Kidney (tissue), 14 donors: Measurements from ENCODE around the gene SUPT6H. TPM values are rescaled to one million over a fixed set of nuclear protein-coding genes. Genes with fewer than 3 reads are reported as not detected.

Experiments
- DNase-seq, 5 donors: peaks; one replicate each; pipeline ENCODE4 v3.0.0-alpha.2; 2013 to 2020
- FAIRE-seq: peaks from 2 replicates; lab custom pipeline; 2012; peaks lifted over from hg19 to GRCh38; lab: Jason Lieb, UNC
- H3K27ac ChIP-seq, 2 donors: one replicate each; pipeline ENCODE4 v1.7.0; 2013; ENCODE audit warnings: low read depth in 2 of 2, low read length in 2 of 2, inconsistent platforms in 1 of 2
- H3K27me3 ChIP-seq: one replicate; pipeline ENCODE4 v1.7.1; 2013; ENCODE audit warnings: low read length, inconsistent platforms; ENCODE audit not compliant: control insufficient read depth, insufficient read depth
- H3K36me3 ChIP-seq, 3 donors: one replicate each; pipeline versions ENCODE4 v1.7.0 to v1.7.1; 2013; ENCODE audit warnings: low read length in 3 of 3, control low read depth in 1 of 3, inconsistent platforms in 1 of 3; ENCODE audit not compliant: insufficient read depth in 3 of 3, control insufficient read depth in 2 of 3
- H3K4me1 ChIP-seq, 3 donors: one replicate each; pipeline versions ENCODE4 v1.7.0 to v1.7.1; 2013; ENCODE audit warnings: low read length in 3 of 3, inconsistent platforms in 1 of 3, low read depth in 1 of 3; ENCODE audit not compliant: control insufficient read depth in 2 of 3, insufficient read depth in 2 of 3
- H3K4me3 ChIP-seq, 3 donors: one replicate each; pipeline versions ENCODE4 v1.7.0 to v1.8.1; 2013; ENCODE audit warnings: low read length in 3 of 3, control low read depth in 1 of 3, inconsistent platforms in 1 of 3
- H3K9ac ChIP-seq, 3 donors: one replicate each; pipeline versions ENCODE4 v1.7.0 to v1.7.1; 2013; ENCODE audit warnings: low read length in 3 of 3, control low read depth in 1 of 3, inconsistent platforms in 1 of 3
- H3K9me3 ChIP-seq, 3 donors: one replicate each; pipeline versions ENCODE4 v1.7.0 to v1.7.1; 2013; ENCODE audit warnings: low read length in 3 of 3, control low read depth in 1 of 3, inconsistent platforms in 1 of 3; ENCODE audit not compliant: control insufficient read depth in 2 of 3, insufficient read depth in 1 of 3
- CTCF ChIP-seq: IDR thresholded peaks from 3 replicates; pipeline ENCODE4 v1.5.1; 2012; ENCODE audit warnings: mild to moderate bottlenecking, moderate library complexity, borderline replicate concordance; ENCODE audit not compliant: insufficient read depth; ENCODE audit errors: extremely low read depth
- intact Hi-C: fragments of 100-400 bp; cut with DNase I; formaldehyde crosslinking; loops from one replicate; pipeline ENCODE4 v1.11.1; 2022
- polyA plus RNA-seq: library from polyadenylated mRNA; stranded (reverse); fragments of 350-450 nt; fragmentation: Illumina TruSeq; extraction: RNeasy Lipid Tissue Mini Kit (QIAGEN cat#74804); gene quantifications from one replicate; pipeline ENCODE4 v1.2.3, GENCODE V29; 2014; ENCODE audit warnings: low read depth, low replicate concordance; ENCODE audit not compliant: insufficient read depth
- total RNA-seq: library from RNA; stranded (reverse); fragmentation: NEBNext Ultra II Directional; extraction: Animal tissue kit (Norgen Biotek cat#: 25700); gene quantifications from one replicate; pipeline ENCODE4 v1.2.1, GENCODE V29; 2021
- donor health status: control.
- donor health status: control.
- donor health status: control.
- donor health status: control.
- donor health status: control.
- donor health status: DM: yes; HTN: yes; CAD: no.
- donor health status: Normal renal cell carcinoma (clear cell type).

Gene SUPT6H
- total and polyA plus RNA-seq, 2 donors from 2014 or later = 21.4 to 61.5 TPM

DNA sequence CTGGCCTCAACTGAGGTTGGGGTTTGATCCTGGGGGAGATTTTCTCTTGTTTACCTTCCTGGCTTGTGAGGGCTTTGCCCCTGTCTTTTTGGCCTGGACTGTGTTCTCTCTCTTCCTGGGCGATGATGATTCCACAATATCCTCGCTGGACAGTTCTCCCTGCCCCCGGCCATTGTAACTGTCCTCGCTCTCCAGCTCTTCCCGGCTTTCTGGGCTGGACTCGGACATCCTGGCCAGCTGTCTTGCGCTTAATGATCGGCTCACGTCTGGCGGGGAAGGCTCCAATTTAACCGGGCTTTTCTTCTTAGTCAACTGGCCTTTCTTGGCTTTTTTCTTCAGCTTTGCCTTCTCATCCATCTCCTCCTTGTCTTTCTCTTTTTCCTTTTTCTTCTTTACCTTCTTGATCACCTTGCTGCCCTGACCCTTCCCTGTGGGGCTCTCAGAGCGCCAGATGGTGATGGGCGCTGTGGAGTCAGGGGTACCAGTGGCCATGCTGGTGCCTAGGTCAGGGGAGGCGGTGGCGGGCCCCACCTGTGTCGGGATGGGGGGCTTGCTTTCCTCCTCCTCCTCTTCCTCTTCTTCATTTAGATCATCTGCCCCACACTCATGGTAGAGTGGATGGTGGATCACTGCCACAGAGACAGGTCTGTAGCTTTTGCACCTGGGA, 41.7 kb downstream of the SUPT6H start:
- H3K9ac ChIP-seq = no peak overlapping the region
- H3K27ac ChIP-seq = no peak overlapping the region
- FAIRE-seq = no peak
- H3K4me3 ChIP-seq = no peak overlapping the region
- H3K4me1 ChIP-seq = peaks cover 0 to 4% (median under 1%) of the 10 kb centered on the region in 3 donors
- no peaks in the 10 kb centered on the region for H3K27me3 ChIP-seq
- TF ChIP-seq CTCF = no peak
- intact Hi-C loops = no loop called here
- peaks cover 2 to 42% (median 41%) of the 10 kb centered on the region in 3 donors for H3K36me3 ChIP-seq
- no peaks in the 10 kb centered on the region for H3K9me3 ChIP-seq
- DNase-seq = no peak

- intact Hi-C loops = no loop called here
- Histone ChIP-seq H3K9me3 (no peaks in the 10 kb centered on the region), H3K27ac (no peak overlapping the region), H3K27me3 (no peaks in the 10 kb centered on the region), H3K9ac (no peak overlapping the region), H3K36me3 (peaks cover 0 to 36% (median 34%) of the 10 kb centered on the region in 3 donors), H3K4me3 (no peak overlapping the region), H3K4me1 (no peaks in the 10 kb centered on the region)
- FAIRE-seq (no peak), DNase-seq (no peak)
- TF ChIP-seq CTCF = no peak
These were observed 42.3 kb downstream of the SUPT6H start for GRCh38 chr17:28704219-28704858.

GRCh38 chr17:28705074-28705659, 43.2 kb downstream of the SUPT6H start:
- TF ChIP-seq CTCF = no peak

More at GRCh38 chr17:28705074-28705659, 43.2 kb downstream of the SUPT6H start:
- DNase-seq (no peak), FAIRE-seq (no peak)
- Histone ChIP-seq H3K27me3 (no peaks in the 10 kb centered on the region), H3K4me1 (no peaks in the 10 kb centered on the region), H3K36me3 (peaks cover 0 to 28% (median 26%) of the 10 kb centered on the region in 3 donors), H3K9ac (no peak overlapping the region), H3K27ac (no peak overlapping the region), H3K4me3 (no peak overlapping the region), H3K9me3 (no peaks in the 10 kb centered on the region)
- intact Hi-C loops = no loop called here
